ENCODE measurements around the gene SLC7A8. TPM values are rescaled to one million over a fixed set of nuclear protein-coding genes. Genes with fewer than 3 reads are reported as not detected.
"Not testable (repeated sequence)": the region's sequence is repeated elsewhere in the genome, so short reads cannot be mapped to it uniquely, and the experiment has no call there.

The SLC7A8 gene
- total RNA-seq, 6 donors from 2014 or later = 30.4 to 58.2 (median 42.0) TPM

DNA sequence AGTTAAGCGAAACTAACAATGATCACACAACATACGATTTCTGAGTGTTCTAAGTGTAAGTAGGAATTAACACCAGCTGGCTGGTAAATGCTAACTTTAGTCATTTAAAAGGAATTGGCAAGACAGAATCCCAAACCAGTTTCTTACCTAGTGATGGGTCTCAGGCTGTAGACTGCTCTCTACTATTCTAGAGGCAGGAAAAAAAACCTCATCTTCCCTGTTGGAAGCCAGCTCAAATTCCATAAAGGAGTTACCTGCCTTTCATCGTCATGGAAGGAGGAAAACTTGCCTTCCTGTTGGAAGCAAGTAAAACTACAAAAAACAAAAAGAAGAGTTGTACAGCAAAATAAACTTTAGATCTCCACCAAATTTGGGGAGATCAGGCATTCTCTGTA, 23.7 kb upstream of the SLC7A8 start:
- Histone ChIP-seq H3K27ac (no peak overlapping the region), H3K4me1 (no peaks in the 10 kb centered on the region), H3K36me3 (no peaks in the 10 kb centered on the region), H3K9me3 (no peaks in the 10 kb centered on the region), H3K27me3 (no peaks in the 10 kb centered on the region), H3K4me3 (no peak overlapping the region)
- no peak for DNase-seq
- ATAC-seq (ENCODE audit: low FRiP score in 2 of 2) = no peak
- TF ChIP-seq, protein P1, sequence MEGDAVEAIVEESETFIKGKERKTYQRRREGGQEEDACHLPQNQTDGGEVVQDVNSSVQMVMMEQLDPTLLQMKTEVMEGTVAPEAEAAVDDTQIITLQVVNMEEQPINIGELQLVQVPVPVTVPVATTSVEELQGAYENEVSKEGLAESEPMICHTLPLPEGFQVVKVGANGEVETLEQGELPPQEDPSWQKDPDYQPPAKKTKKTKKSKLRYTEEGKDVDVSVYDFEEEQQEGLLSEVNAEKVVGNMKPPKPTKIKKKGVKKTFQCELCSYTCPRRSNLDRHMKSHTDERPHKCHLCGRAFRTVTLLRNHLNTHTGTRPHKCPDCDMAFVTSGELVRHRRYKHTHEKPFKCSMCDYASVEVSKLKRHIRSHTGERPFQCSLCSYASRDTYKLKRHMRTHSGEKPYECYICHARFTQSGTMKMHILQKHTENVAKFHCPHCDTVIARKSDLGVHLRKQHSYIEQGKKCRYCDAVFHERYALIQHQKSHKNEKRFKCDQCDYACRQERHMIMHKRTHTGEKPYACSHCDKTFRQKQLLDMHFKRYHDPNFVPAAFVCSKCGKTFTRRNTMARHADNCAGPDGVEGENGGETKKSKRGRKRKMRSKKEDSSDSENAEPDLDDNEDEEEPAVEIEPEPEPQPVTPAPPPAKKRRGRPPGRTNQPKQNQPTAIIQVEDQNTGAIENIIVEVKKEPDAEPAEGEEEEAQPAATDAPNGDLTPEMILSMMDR (IDR thresholded peaks at IDR 0.05) = no peak
- no peak for TF ChIP-seq EP300 (IDR thresholded peaks at IDR 0.05)
- TF ChIP-seq POLR2AphosphoS5 (IDR thresholded peaks at IDR 0.05) = no peak
- no peak for TF ChIP-seq POLR2A (IDR thresholded peaks at IDR 0.05)
- 71 to 81% methylated on average over 3 of the region's 3 CpGs for WGBS, 2 donors

DNA sequence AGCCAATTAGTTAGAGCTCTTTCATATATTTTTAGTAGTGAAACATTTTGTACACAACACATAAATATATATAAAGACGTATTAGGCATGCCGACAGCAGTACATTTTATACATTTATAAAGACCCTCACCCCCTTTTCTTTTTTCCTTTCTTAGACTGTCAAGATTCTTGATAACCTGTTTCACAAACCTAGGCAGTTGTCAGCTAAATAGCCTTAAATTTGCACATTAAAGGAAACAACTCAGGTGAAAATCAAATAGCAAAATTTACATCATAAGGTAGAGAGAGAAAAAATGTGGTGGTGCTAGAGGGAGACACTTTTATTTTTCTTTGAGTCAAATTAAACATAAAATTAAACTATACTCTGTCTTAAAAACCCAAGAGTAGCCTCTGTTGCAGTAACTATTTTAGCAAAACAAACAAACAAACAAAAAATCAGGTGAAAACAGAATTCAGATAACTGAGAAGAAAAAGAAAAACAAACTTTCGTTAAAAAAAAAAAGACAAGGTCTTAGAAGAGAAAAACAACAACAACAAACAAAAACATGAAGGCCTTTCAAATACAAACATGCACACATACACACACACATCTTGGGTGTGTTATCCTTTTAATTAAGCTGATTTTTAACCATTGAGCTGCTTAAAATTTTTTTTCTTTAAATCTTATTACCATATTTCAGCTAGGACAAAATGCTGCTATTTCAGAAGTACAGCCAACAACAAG, 23.1 kb upstream of the SLC7A8 start:
- no peaks in the 10 kb centered on the region for H3K4me1 ChIP-seq
- ATAC-seq (ENCODE audit: low FRiP score in 2 of 2) = no peak
- no peak overlapping the region for H3K4me3 ChIP-seq
- no peaks in the 10 kb centered on the region for H3K27me3 ChIP-seq
- no peak overlapping the region for H3K27ac ChIP-seq
- H3K36me3 ChIP-seq = no peaks in the 10 kb centered on the region
- DNase-seq = no peak
- TF ChIP-seq POLR2A (IDR thresholded peaks at IDR 0.05) = no peak
- TF ChIP-seq, protein P1 (IDR thresholded peaks at IDR 0.05) = no peak
- no peak for TF ChIP-seq EP300 (IDR thresholded peaks at IDR 0.05)
- TF ChIP-seq POLR2AphosphoS5 (IDR thresholded peaks at IDR 0.05) = no peak
- 79 to 80% methylated on average over 3 of the region's 3 CpGs for WGBS, 2 donors
- H3K9me3 ChIP-seq = no peaks in the 10 kb centered on the region

DNA sequence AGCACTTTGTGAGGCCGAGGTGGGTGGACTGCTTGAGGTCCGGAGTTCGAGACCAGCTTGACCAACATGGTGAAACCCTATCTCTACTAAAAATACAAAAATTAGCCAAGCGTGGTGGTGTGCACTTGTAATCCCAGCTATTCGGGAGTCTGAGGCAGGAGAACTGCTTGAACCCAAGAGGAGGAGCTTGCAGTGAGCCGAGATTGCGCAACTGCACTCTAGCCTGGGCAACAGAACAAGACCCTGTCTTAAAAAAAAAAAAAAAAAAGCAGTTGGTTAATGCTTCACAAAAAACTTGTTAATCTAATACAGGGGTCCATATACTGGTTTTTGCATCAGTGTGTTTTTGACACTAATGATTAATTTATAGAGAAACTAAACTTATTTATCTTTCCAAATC, 18.5 kb upstream of the SLC7A8 start:
- H3K9me3 ChIP-seq = no peaks in the 10 kb centered on the region
- H3K4me1 ChIP-seq = no peaks in the 10 kb centered on the region
- no peak overlapping the region for H3K4me3 ChIP-seq
- DNase-seq = no peak
- no peaks in the 10 kb centered on the region for H3K27me3 ChIP-seq
- TF ChIP-seq, protein P1 (IDR thresholded peaks at IDR 0.05) = no peak
- TF ChIP-seq POLR2AphosphoS5 (IDR thresholded peaks at IDR 0.05) (no peak), POLR2A (IDR thresholded peaks at IDR 0.05) (no peak), EP300 (IDR thresholded peaks at IDR 0.05) (no peak)
- WGBS, 2 donors = 90 to 96% methylated on average over 7 of the region's 7 CpGs
- H3K36me3 ChIP-seq = no peaks in the 10 kb centered on the region
- H3K27ac ChIP-seq = no peak overlapping the region
- no peak for ATAC-seq (ENCODE audit: low FRiP score in 2 of 2)

DNA sequence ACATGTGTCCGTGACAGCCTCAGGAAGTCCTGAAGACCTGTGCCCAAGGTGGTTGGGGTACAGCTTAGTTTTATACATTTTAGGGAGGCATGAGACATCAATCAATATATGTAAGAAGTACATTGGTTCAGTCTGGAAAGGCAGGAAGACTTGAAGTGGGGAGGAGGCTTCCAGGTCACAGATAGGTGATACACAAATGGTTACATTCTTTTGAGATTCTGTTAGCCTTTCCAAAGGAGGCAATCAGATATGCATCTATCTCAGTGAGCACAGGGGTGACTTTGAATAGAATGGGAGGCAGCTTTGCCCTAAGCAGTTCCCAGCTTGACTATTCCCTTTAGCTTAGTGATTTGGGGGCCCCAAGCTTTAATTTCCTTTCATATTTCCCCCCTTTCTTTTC, 15.7 kb upstream of the SLC7A8 start:
- not testable (repeated sequence) for H3K4me1 ChIP-seq; H3K4me3 ChIP-seq; H3K27ac ChIP-seq; H3K27me3 ChIP-seq; DNase-seq; H3K36me3 ChIP-seq; H3K9me3 ChIP-seq; ATAC-seq (ENCODE audit: low FRiP score in 2 of 2)
- WGBS, 2 donors = 75 to 83% methylated on average over 1 of the region's 1 CpG

DNA sequence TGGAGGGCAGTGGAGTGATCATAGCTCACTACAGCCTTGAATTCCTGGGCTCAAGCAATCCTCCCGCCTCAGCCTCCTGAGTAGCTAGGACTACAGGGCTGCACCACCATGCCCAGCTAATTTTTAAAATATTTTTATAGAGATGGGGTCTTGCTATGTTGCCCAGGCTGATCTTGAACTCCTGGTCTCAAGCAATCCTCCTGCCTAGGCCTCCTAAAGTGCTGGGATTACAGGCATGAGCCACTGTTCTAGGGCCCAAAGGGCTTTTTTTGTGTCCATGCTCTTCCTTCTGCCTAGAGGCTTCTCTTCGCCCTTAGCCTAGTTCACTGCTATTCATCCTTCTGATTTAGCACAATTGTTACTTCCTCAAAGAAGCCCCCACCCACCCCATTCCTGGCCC, 13.0 kb upstream of the SLC7A8 start:
- not testable (repeated sequence) for H3K4me3 ChIP-seq; H3K4me1 ChIP-seq; H3K9me3 ChIP-seq; H3K27me3 ChIP-seq; ATAC-seq (ENCODE audit: low FRiP score in 2 of 2); H3K36me3 ChIP-seq; DNase-seq; H3K27ac ChIP-seq
- 92 to 93% methylated on average over 2 of the region's 2 CpGs for WGBS, 2 donors

DNA sequence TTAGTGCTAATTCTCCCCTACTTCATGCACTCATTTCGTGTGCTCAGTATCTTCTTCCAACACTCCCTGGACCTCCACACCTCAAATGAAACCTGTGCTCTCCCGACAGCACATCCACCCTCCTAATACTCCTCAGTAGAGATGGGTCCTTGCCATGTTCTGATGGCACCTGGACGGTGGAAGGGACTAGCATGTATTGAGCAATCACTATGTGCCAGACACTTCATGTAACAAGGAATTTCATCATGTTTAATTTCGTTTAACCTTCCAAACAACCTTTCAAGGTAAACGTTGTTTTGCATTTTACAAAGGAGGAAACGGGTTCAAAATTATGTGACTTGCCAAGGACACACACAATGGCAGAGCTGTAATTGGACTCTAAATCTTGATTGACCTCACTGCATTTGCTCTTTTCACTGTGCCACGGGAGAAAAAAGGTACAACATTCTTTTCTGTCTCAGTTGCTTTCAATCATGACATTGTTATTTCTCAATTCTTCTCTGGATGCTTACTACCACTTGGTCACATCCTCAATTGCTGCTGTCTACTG, 12.2 kb upstream of the SLC7A8 start:
- H3K27me3 ChIP-seq = no peaks in the 10 kb centered on the region
- H3K4me3 ChIP-seq = no peak overlapping the region
- 48 to 55% methylated on average over 7 of the region's 7 CpGs for WGBS, 2 donors
- TF ChIP-seq POLR2A (IDR thresholded peaks at IDR 0.05) = no peak
- TF ChIP-seq, protein P1 (IDR thresholded peaks at IDR 0.05) = no peak
- H3K9me3 ChIP-seq = no peaks in the 10 kb centered on the region
- no peaks in the 10 kb centered on the region for H3K36me3 ChIP-seq
- no peak for DNase-seq
- no peaks in the 10 kb centered on the region for H3K4me1 ChIP-seq
- no peak overlapping the region for H3K27ac ChIP-seq
- ATAC-seq (ENCODE audit: low FRiP score in 2 of 2) = no peak
